Measurements from ENCODE around the gene JPH2.

The JPH2 gene

GRCh38 chr20:44110816-44111568 lies 76.0 kb downstream of the JPH2 start:
- H3K27me3 ChIP-seq (ENCODE audit: control insufficient read depth, insufficient read depth, low read length) = peaks cover 3% of the 10 kb centered on the region; the same call in 1 of the 2 replicates
- H3K27ac ChIP-seq (ENCODE audit: low read depth, low read length) = no peak overlapping the region
- no peaks in the 10 kb centered on the region for H3K36me3 ChIP-seq (ENCODE audit: control insufficient read depth, insufficient read depth, low read length)
- no peak overlapping the region for H3K4me3 ChIP-seq (ENCODE audit: low read depth, low read length)
- H3K9ac ChIP-seq (ENCODE audit: low read length) = no peak overlapping the region
- peaks cover 12% of the 10 kb centered on the region; the same call in 1 of the 2 replicates for H3K4me1 ChIP-seq (ENCODE audit: control insufficient read depth, insufficient read depth, low read length)
- peaks cover 25% of the 10 kb centered on the region for H3K9me3 ChIP-seq (ENCODE audit: control insufficient read depth, insufficient read depth, low read depth, low read length)

GRCh38 chr20:44109951-44110361 lies 77.0 kb downstream of the JPH2 start:
- peaks cover 12% of the 10 kb centered on the region; the same call in 1 of the 2 replicates for H3K4me1 ChIP-seq (ENCODE audit: control insufficient read depth, insufficient read depth, low read length)
- no peak overlapping the region for H3K27ac ChIP-seq (ENCODE audit: low read depth, low read length)
- no peak overlapping the region for H3K9ac ChIP-seq (ENCODE audit: low read length)
- no peak overlapping the region for H3K4me3 ChIP-seq (ENCODE audit: low read depth, low read length)
- peaks cover 25% of the 10 kb centered on the region for H3K9me3 ChIP-seq (ENCODE audit: control insufficient read depth, insufficient read depth, low read depth, low read length)
- H3K27me3 ChIP-seq (ENCODE audit: control insufficient read depth, insufficient read depth, low read length) = peaks cover 14% of the 10 kb centered on the region; the same call in 1 of the 2 replicates
- no peaks in the 10 kb centered on the region for H3K36me3 ChIP-seq (ENCODE audit: control insufficient read depth, insufficient read depth, low read length)

GRCh38 chr20:44106615-44107014 lies 80.4 kb downstream of the JPH2 start:
- H3K27me3 ChIP-seq (ENCODE audit: control insufficient read depth, insufficient read depth, low read length) = peaks cover 30% of the 10 kb centered on the region
- H3K27ac ChIP-seq (ENCODE audit: low read depth, low read length) = no peak overlapping the region
- H3K9ac ChIP-seq (ENCODE audit: low read length) = no peak overlapping the region
- no peaks in the 10 kb centered on the region for H3K36me3 ChIP-seq (ENCODE audit: control insufficient read depth, insufficient read depth, low read length)
- H3K4me1 ChIP-seq (ENCODE audit: control insufficient read depth, insufficient read depth, low read length) = peaks cover under 1% of the 10 kb centered on the region; the same call in 1 of the 2 replicates
- no peak overlapping the region for H3K4me3 ChIP-seq (ENCODE audit: low read depth, low read length)
- H3K9me3 ChIP-seq (ENCODE audit: control insufficient read depth, insufficient read depth, low read depth, low read length) = peaks cover 25% of the 10 kb centered on the region

- no peak overlapping the region for H3K4me3 ChIP-seq (ENCODE audit: low read depth, low read length)
- peaks cover 25% of the 10 kb centered on the region for H3K9me3 ChIP-seq (ENCODE audit: control insufficient read depth, insufficient read depth, low read depth, low read length)
- H3K36me3 ChIP-seq (ENCODE audit: control insufficient read depth, insufficient read depth, low read length) = no peaks in the 10 kb centered on the region
- H3K27ac ChIP-seq (ENCODE audit: low read depth, low read length) = no peak overlapping the region
- H3K9ac ChIP-seq (ENCODE audit: low read length) = no peak overlapping the region
- peaks cover 30% of the 10 kb centered on the region for H3K27me3 ChIP-seq (ENCODE audit: control insufficient read depth, insufficient read depth, low read length)
- no peaks in the 10 kb centered on the region for H3K4me1 ChIP-seq (ENCODE audit: control insufficient read depth, insufficient read depth, low read length)
Observed at GRCh38 chr20:44104798-44105517, 82.0 kb downstream of the JPH2 start.

- H3K27ac ChIP-seq (ENCODE audit: low read depth, low read length) = no peak overlapping the region
- no peaks in the 10 kb centered on the region for H3K36me3 ChIP-seq (ENCODE audit: control insufficient read depth, insufficient read depth, low read length)
- H3K9me3 ChIP-seq (ENCODE audit: control insufficient read depth, insufficient read depth, low read depth, low read length) = peaks cover 9% of the 10 kb centered on the region
- H3K9ac ChIP-seq (ENCODE audit: low read length) = no peak overlapping the region
- peaks cover 30% of the 10 kb centered on the region for H3K27me3 ChIP-seq (ENCODE audit: control insufficient read depth, insufficient read depth, low read length)
- H3K4me1 ChIP-seq (ENCODE audit: control insufficient read depth, insufficient read depth, low read length) = no peaks in the 10 kb centered on the region
- H3K4me3 ChIP-seq (ENCODE audit: low read depth, low read length) = no peak overlapping the region
Observed at GRCh38 chr20:44102582-44102981, 84.4 kb downstream of the JPH2 start.

GRCh38 chr20:44099832-44100231 lies 87.2 kb downstream of the JPH2 start:
- Histone ChIP-seq H3K36me3 (ENCODE audit: control insufficient read depth, insufficient read depth, low read length) (no peaks in the 10 kb centered on the region), H3K27ac (ENCODE audit: low read depth, low read length) (no peak overlapping the region), H3K9ac (ENCODE audit: low read length) (no peak overlapping the region), H3K4me1 (ENCODE audit: control insufficient read depth, insufficient read depth, low read length) (no peaks in the 10 kb centered on the region), H3K27me3 (ENCODE audit: control insufficient read depth, insufficient read depth, low read length) (peaks cover 15% of the 10 kb centered on the region), H3K4me3 (ENCODE audit: low read depth, low read length) (no peak overlapping the region), H3K9me3 (ENCODE audit: control insufficient read depth, insufficient read depth, low read depth, low read length) (no peaks in the 10 kb centered on the region)

GRCh38 chr20:44098657-44099056 lies 88.3 kb downstream of the JPH2 start:
- peaks cover 7% of the 10 kb centered on the region; the same call in 1 of the 2 replicates for H3K27me3 ChIP-seq (ENCODE audit: control insufficient read depth, insufficient read depth, low read length)
- no peaks in the 10 kb centered on the region for H3K4me1 ChIP-seq (ENCODE audit: control insufficient read depth, insufficient read depth, low read length)
- no peaks in the 10 kb centered on the region for H3K36me3 ChIP-seq (ENCODE audit: control insufficient read depth, insufficient read depth, low read length)
- H3K9me3 ChIP-seq (ENCODE audit: control insufficient read depth, insufficient read depth, low read depth, low read length) = no peaks in the 10 kb centered on the region
- H3K9ac ChIP-seq (ENCODE audit: low read length) = no peak overlapping the region
- no peak overlapping the region for H3K4me3 ChIP-seq (ENCODE audit: low read depth, low read length)
- no peak overlapping the region for H3K27ac ChIP-seq (ENCODE audit: low read depth, low read length)

GRCh38 chr20:44098256-44098630 lies 88.7 kb downstream of the JPH2 start:
- no peak overlapping the region for H3K4me3 ChIP-seq (ENCODE audit: low read depth, low read length)
- H3K9me3 ChIP-seq (ENCODE audit: control insufficient read depth, insufficient read depth, low read depth, low read length) = no peaks in the 10 kb centered on the region
- H3K36me3 ChIP-seq (ENCODE audit: control insufficient read depth, insufficient read depth, low read length) = no peaks in the 10 kb centered on the region
- H3K4me1 ChIP-seq (ENCODE audit: control insufficient read depth, insufficient read depth, low read length) = no peaks in the 10 kb centered on the region
- no peak overlapping the region for H3K9ac ChIP-seq (ENCODE audit: low read length)
- H3K27ac ChIP-seq (ENCODE audit: low read depth, low read length) = no peak overlapping the region
- H3K27me3 ChIP-seq (ENCODE audit: control insufficient read depth, insufficient read depth, low read length) = peaks cover 4% of the 10 kb centered on the region; the same call in 1 of the 2 replicates

- Histone ChIP-seq H3K9me3 (ENCODE audit: control insufficient read depth, insufficient read depth, low read depth, low read length) (no peaks in the 10 kb centered on the region), H3K4me3 (ENCODE audit: low read depth, low read length) (no peak overlapping the region), H3K27ac (ENCODE audit: low read depth, low read length) (no peak overlapping the region), H3K9ac (ENCODE audit: low read length) (no peak overlapping the region), H3K36me3 (ENCODE audit: control insufficient read depth, insufficient read depth, low read length) (no peaks in the 10 kb centered on the region), H3K27me3 (ENCODE audit: control insufficient read depth, insufficient read depth, low read length) (no peaks in the 10 kb centered on the region), H3K4me1 (ENCODE audit: control insufficient read depth, insufficient read depth, low read length) (no peaks in the 10 kb centered on the region)
Observed at GRCh38 chr20:44097521-44098255, 89.3 kb downstream of the JPH2 start.

GRCh38 chr20:44095831-44096230 lies 91.2 kb downstream of the JPH2 start:
- H3K27ac ChIP-seq (ENCODE audit: low read depth, low read length) = no peak overlapping the region
- no peaks in the 10 kb centered on the region for H3K27me3 ChIP-seq (ENCODE audit: control insufficient read depth, insufficient read depth, low read length)
- no peaks in the 10 kb centered on the region for H3K9me3 ChIP-seq (ENCODE audit: control insufficient read depth, insufficient read depth, low read depth, low read length)
- no peaks in the 10 kb centered on the region for H3K4me1 ChIP-seq (ENCODE audit: control insufficient read depth, insufficient read depth, low read length)
- H3K36me3 ChIP-seq (ENCODE audit: control insufficient read depth, insufficient read depth, low read length) = no peaks in the 10 kb centered on the region
- H3K9ac ChIP-seq (ENCODE audit: low read length) = no peak overlapping the region
- no peak overlapping the region for H3K4me3 ChIP-seq (ENCODE audit: low read depth, low read length)

- H3K36me3 ChIP-seq (ENCODE audit: control insufficient read depth, insufficient read depth, low read length) = no peaks in the 10 kb centered on the region
- H3K27me3 ChIP-seq (ENCODE audit: control insufficient read depth, insufficient read depth, low read length) = no peaks in the 10 kb centered on the region
- H3K9me3 ChIP-seq (ENCODE audit: control insufficient read depth, insufficient read depth, low read depth, low read length) = no peaks in the 10 kb centered on the region
- H3K4me1 ChIP-seq (ENCODE audit: control insufficient read depth, insufficient read depth, low read length) = peaks cover 6% of the 10 kb centered on the region; the same call in 1 of the 2 replicates
- H3K9ac ChIP-seq (ENCODE audit: low read length) = no peak overlapping the region
- H3K4me3 ChIP-seq (ENCODE audit: low read depth, low read length) = no peak overlapping the region
- H3K27ac ChIP-seq (ENCODE audit: low read depth, low read length) = no peak overlapping the region
Observed at GRCh38 chr20:44093249-44093582, 93.8 kb downstream of the JPH2 start.

Measured in HUES6 (cell line).